C4-2B (cell line): ENCODE measurements around the gene FOXI1.

ENCODE experiments used
- H3K27ac ChIP-seq: fragments of 450-650 bp; 2 replicates; pipeline ENCODE4 v1.5.1; 2017
- ZFX ChIP-seq: fragments of 450-650 bp; IDR thresholded peaks from 2 replicates; pipeline ENCODE4 v1.6.1; 2017
- TF ChIP-seq, protein P1 (sequence below): fragments of 450-650 bp; conservative IDR thresholded peaks from 2 replicates; pipeline ENCODE4 v1.5.1; 2017; ENCODE audit warnings: mild to moderate bottlenecking

Gene FOXI1

DNA sequence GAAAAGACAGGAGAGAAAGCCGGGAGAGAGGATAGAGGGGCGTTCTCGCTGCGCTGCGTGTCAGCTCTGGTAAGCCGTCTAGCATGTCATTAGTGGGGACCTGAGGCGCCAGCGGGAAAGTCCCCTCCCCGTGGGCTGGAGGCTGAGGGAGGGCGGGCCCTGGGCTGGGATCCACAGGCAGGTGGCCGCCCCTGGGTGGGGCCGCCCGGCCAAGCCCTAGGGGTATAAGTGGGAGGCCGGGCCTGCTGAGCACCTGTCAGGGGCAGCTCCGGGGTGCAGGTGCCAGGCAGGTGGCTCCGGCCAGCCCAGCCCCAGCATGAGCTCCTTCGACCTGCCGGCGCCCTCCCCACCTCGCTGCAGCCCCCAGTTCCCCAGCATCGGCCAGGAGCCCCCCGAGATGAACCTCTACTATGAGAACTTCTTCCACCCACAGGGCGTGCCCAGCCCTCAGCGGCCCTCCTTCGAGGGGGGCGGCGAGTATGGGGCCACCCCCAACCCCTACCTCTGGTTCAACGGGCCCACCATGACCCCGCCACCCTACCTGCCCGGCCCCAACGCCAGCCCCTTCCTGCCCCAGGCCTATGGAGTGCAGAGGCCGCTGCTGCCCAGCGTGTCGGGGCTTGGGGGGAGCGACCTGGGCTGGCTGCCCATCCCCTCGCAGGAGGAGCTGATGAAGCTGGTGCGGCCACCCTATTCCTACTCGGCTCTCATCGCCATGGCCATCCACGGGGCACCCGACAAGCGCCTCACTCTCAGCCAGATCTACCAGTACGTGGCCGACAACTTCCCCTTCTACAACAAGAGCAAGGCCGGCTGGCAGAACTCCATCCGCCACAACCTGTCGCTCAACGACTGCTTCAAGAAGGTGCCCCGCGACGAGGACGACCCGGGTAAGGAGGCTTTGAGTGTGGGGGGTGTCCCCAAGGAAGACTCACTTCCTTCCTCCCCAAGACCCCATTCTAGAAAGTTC is at the start of gene FOXI1:
Gene FOXI1 (plus strand): TSS at position 256 of the 970 bp plus-strand sequence. CDS start 61 bp downstream, at position 317.
- TF ChIP-seq ZFX: no peak
- TF ChIP-seq, protein P1, sequence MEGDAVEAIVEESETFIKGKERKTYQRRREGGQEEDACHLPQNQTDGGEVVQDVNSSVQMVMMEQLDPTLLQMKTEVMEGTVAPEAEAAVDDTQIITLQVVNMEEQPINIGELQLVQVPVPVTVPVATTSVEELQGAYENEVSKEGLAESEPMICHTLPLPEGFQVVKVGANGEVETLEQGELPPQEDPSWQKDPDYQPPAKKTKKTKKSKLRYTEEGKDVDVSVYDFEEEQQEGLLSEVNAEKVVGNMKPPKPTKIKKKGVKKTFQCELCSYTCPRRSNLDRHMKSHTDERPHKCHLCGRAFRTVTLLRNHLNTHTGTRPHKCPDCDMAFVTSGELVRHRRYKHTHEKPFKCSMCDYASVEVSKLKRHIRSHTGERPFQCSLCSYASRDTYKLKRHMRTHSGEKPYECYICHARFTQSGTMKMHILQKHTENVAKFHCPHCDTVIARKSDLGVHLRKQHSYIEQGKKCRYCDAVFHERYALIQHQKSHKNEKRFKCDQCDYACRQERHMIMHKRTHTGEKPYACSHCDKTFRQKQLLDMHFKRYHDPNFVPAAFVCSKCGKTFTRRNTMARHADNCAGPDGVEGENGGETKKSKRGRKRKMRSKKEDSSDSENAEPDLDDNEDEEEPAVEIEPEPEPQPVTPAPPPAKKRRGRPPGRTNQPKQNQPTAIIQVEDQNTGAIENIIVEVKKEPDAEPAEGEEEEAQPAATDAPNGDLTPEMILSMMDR: no peak
- no peak within 1 kb of the TSS for H3K27ac ChIP-seq

DNA sequence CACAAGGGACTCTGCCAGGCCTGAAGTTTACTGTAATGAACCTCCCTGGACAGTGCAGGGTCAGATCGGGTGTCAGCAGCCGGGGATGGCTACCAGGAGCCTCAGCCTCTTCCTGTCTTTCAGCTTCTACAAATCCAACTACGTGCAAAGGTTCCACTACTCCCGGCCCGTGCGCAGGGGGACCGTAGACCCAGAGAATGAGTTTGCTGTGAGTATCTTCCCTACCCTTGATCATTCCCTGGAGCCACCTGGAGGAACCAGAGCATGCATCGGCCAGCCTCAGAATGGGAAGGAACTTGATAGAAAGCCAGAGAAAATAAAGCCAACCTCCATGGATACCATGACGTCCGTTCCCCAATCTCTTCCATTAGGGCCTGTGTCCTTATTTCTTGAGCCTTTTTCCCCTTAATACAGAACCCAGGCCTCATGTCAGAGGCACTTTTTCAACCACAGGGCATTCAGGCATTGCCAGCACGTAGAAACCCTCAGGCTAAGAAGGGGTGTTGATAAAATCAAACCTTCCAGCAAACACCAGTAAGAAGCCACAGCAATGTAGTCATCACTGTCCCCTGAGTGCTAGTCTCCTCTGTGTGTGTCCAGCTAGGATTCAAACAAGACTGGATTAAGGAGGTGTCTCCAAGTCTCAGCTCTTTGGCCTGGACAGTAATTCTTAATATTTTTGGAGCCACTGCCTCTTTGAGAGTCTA is 49.0 kb upstream of the FOXI1 start:
- TF ChIP-seq ZFX: no peak
- TF ChIP-seq, protein P1: no peak
- no peak overlapping the region for H3K27ac ChIP-seq

- H3K27ac ChIP-seq: no peak overlapping the region
- no peak for TF ChIP-seq ZFX
- TF ChIP-seq, protein P1: no peak
These were observed 48.4 kb upstream of the FOXI1 start for GRCh38 chr5:170057311-170057710.

DNA sequence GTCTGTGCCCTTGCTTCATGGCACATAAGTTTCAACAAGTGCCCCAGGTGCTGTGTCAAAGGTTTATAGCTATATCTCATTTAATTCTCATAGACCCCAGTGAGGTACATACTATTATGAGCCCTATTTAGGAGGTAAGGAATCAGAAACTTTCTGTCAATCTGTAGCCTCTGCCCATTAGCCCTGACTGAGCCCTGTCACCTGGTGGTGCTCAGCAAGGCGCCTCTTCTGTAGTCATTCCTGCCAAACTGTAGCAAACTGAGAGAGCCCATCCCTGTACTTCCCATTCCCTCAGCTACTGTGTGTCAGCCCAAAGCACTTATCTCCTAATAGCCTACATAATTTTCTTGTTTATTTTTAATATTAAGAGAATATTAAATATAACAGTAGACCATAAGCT is 46.5 kb upstream of the FOXI1 start:
- TF ChIP-seq ZFX: no peak
- TF ChIP-seq, protein P1: no peak
- H3K27ac ChIP-seq: no peak overlapping the region

DNA sequence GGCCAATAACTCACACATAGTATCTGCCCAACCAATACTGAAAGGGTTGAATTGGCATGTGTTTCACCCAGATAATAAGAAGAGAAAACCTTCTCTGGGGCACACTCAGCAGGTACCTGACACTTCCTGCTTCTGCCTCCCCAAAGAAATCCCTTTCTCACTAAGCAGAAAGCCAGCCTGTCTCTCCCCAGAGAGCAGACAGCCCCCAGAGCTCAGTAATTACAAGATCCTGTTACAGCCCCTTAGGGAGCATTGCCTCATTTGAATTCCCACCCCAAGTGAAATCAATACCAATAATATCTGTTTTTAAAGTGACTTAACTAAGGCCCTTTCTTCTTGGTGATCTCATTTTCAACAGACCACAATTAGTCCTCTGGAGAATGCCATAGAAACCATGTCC is 38.5 kb upstream of the FOXI1 start:
- TF ChIP-seq, protein P1: no peak
- no peak for TF ChIP-seq ZFX
- no peak overlapping the region for H3K27ac ChIP-seq

DNA sequence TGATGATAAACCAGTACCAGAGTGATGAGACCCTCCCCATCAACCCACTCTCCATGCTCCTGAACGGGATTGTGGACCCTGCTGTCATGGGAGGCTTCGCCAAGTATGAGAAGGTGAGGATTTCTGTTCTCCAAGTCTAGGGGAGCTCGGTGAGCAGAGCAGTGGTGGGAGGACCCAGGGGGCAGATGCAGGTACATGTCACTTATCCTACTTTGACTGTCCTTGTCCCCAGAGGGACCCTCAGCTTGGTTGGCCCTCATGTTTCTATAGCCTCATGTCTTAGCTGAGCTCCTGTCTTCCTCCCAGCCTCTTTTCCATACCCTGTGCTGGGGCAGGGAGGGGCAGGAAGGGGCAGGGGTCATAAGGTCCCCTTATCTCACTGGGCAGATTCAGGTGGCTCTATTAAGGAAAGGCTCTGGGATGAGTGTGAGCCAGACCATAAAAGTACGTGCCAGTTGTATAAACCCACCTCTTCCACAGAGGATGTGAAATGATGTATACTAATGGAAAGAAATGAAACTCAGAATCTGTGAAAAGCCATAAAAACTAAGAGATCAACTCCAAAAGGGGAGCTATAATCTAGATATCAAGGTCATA is 38.0 kb upstream of the FOXI1 start:
- no peak overlapping the region for H3K27ac ChIP-seq
- TF ChIP-seq, protein P1: no peak
- no peak for TF ChIP-seq ZFX

- no peak for TF ChIP-seq ZFX
- TF ChIP-seq, protein P1: no peak
- no peak overlapping the region for H3K27ac ChIP-seq
These were observed 36.2 kb upstream of the FOXI1 start for GRCh38 chr5:170069512-170069911.
